PC-9 (cell line): Measurements from ENCODE around the gene UBASH3A.

Experiments used
- EZH2 ChIP-seq: fragments of 200-600 bp; sonication (generic); IDR thresholded peaks from 2 replicates; pipeline ENCODE4 v1.8.0; 2017; ENCODE audit warnings: antibody characterized with exemption, low read depth
- TF ChIP-seq, protein P1 (sequence below): fragments of 200-600 bp; sonication (generic); conservative IDR thresholded peaks from 2 replicates; pipeline ENCODE4 v1.6.1; 2017; ENCODE audit warnings: mixed run types, antibody characterized with exemption, mild to moderate bottlenecking, moderate library complexity

DNA sequence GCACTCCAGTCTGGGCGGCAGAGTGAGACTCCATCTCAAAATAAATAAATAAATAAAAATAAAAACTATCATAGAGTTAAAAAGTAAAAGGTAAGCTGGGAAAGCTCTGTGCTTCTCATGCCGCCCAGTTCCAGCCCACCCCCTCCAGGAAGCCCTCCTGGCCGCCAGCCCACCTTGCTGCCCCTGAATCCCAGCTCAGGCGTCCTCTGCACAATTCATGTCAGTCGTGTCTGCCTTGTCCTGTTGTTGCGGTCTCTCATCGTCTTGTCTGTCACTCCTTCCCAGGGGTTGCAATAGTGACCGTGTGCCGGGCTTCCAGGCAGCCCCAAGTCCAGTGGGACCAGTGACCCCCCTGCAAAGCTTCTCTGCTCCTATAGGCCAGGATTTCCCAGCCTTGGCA, 48.2 kb downstream of the UBASH3A start:
- TF ChIP-seq, protein P1, sequence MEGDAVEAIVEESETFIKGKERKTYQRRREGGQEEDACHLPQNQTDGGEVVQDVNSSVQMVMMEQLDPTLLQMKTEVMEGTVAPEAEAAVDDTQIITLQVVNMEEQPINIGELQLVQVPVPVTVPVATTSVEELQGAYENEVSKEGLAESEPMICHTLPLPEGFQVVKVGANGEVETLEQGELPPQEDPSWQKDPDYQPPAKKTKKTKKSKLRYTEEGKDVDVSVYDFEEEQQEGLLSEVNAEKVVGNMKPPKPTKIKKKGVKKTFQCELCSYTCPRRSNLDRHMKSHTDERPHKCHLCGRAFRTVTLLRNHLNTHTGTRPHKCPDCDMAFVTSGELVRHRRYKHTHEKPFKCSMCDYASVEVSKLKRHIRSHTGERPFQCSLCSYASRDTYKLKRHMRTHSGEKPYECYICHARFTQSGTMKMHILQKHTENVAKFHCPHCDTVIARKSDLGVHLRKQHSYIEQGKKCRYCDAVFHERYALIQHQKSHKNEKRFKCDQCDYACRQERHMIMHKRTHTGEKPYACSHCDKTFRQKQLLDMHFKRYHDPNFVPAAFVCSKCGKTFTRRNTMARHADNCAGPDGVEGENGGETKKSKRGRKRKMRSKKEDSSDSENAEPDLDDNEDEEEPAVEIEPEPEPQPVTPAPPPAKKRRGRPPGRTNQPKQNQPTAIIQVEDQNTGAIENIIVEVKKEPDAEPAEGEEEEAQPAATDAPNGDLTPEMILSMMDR = no peak
- no peak for TF ChIP-seq EZH2
